Kidney epithelial cell (primary cell): ENCODE measurements around the gene ADNP. TPM values are rescaled to one million over a fixed set of nuclear protein-coding genes. Genes with fewer than 3 reads are reported as not detected.
"Not testable (repeated sequence)": the region's sequence is repeated elsewhere in the genome, so short reads cannot be mapped to it uniquely, and the experiment has no call there.

Experiments
- DNase-seq: peaks from one replicate; pipeline ENCODE4 v3.0.0-alpha.2; 2010; ENCODE audit warnings: low read depth
- H3K27me3 ChIP-seq: 2 replicates; pipeline ENCODE4 v1.6.0; 2011; ENCODE audit warnings: low read length; ENCODE audit not compliant: control insufficient read depth, insufficient read depth
- H3K36me3 ChIP-seq: 2 replicates; pipeline ENCODE4 v1.5.1; 2011; ENCODE audit warnings: low read length; ENCODE audit not compliant: control insufficient read depth, insufficient read depth
- H3K4me3 ChIP-seq: 2 replicates; pipeline ENCODE4 v1.5.1; 2011; ENCODE audit warnings: low read depth, mild to moderate bottlenecking, control low read depth, low read length
- CTCF ChIP-seq: IDR thresholded peaks from 2 replicates; pipeline ENCODE4 v1.5.1; 2011; ENCODE audit warnings: mild to moderate bottlenecking, moderate library complexity, low read length, control low read depth, inconsistent platforms; ENCODE audit not compliant: insufficient read depth, poor library complexity, severe bottlenecking
- total RNA-seq: library from RNA; depleted of rRNA; stranded (reverse); fragments of >200 nt; gene quantifications from 2 replicates; pipeline ENCODE4 v1.2.3, GENCODE V29; 2015

Gene ADNP
- total RNA-seq, result 45.4 and 59.7 TPM in 2 replicates

- peak; percentile 47 for DNase-seq
- Histone ChIP-seq H3K36me3 (no peaks in the 10 kb centered on the region), H3K4me3 (peak within 1 kb of the TSS; percentile 95), H3K27me3 (no peaks in the 10 kb centered on the region)
- peak; percentile 61 for TF ChIP-seq CTCF
Measured at GRCh38 chr20:50931306-50932015, at the start of gene ADNP. Gene ADNP, minus strand, starts transcription at chr20:50931437. Its CDS starts 27,441 bp downstream, at chr20:50903996.

- no peaks in the 10 kb centered on the region for H3K36me3 ChIP-seq
- no peak for TF ChIP-seq CTCF
- no peak overlapping the region for H3K4me3 ChIP-seq
- peak; percentile 99 for DNase-seq
- H3K27me3 ChIP-seq, result no peaks in the 10 kb centered on the region
Measured at GRCh38 chr20:50980071-50980681, 48.9 kb upstream of the ADNP start.

- not testable (repeated sequence) for H3K4me3 ChIP-seq, DNase-seq, H3K27me3 ChIP-seq
Measured at GRCh38 chr20:50978533-50978932, 47.3 kb upstream of the ADNP start.

GRCh38 chr20:50977066-50978021, 46.1 kb upstream of the ADNP start:
- H3K36me3 ChIP-seq, result no peaks in the 10 kb centered on the region
- H3K27me3 ChIP-seq, result no peaks in the 10 kb centered on the region
- no peak for DNase-seq
- TF ChIP-seq CTCF, result no peak
- no peak overlapping the region for H3K4me3 ChIP-seq

More at GRCh38 chr20:50978533-50978932, 47.3 kb upstream of the ADNP start:
- H3K36me3 ChIP-seq, result not testable (repeated sequence)

GRCh38 chr20:50975701-50976330, 44.6 kb upstream of the ADNP start:
- DNase-seq, result no peak
- Histone ChIP-seq H3K27me3 (no peaks in the 10 kb centered on the region), H3K36me3 (no peaks in the 10 kb centered on the region), H3K4me3 (no peak overlapping the region)
- no peak for TF ChIP-seq CTCF

GRCh38 chr20:50969912-50970311, 38.7 kb upstream of the ADNP start:
- DNase-seq, result no peak
- Histone ChIP-seq H3K27me3 (no peaks in the 10 kb centered on the region), H3K36me3 (no peaks in the 10 kb centered on the region), H3K4me3 (no peak overlapping the region)
- TF ChIP-seq CTCF, result no peak
